ENCODE results near the gene PNLIPRP1.

GRCh38 chr10:116646502-116646901, 55.7 kb downstream of the PNLIPRP1 start:
- no peak for TF ChIP-seq CTCF (IDR thresholded peaks at IDR 0.05; ENCODE audit: borderline replicate concordance, extremely low read depth, low read length, poor library complexity, severe bottlenecking)
- no peak for TF ChIP-seq EZH2 (IDR thresholded peaks at IDR 0.05; ENCODE audit: borderline replicate concordance, low read depth, low read length, severe bottlenecking)
